HepG2 (cell line): ENCODE measurements around the gene ATRAID. TPM values are rescaled to one million over a fixed set of nuclear protein-coding genes. Genes with fewer than 3 reads are reported as not detected.

Experiments
- AKAP8 ChIP-seq: sonication (generic); formaldehyde crosslinking; IDR thresholded peaks from 2 replicates; pipeline ENCODE4 v1.5.1; 2020; ENCODE audit warnings: mild to moderate bottlenecking, missing genetic modification reagents
- NBN ChIP-seq: fragments of 450-650 bp; conservative IDR thresholded peaks from 2 replicates; pipeline ENCODE4 v1.6.1; 2017
- NCOA2 ChIP-seq: sonication (generic); formaldehyde crosslinking; IDR thresholded peaks from 2 replicates; pipeline ENCODE4 v1.8.0; 2022; ENCODE audit warnings: inconsistent platforms
- RARG ChIP-seq: sonication (generic); formaldehyde crosslinking; IDR thresholded peaks from 2 replicates; pipeline ENCODE4 v1.4.0; 2020; ENCODE audit warnings: low read depth, mild to moderate bottlenecking, missing genetic modification reagents
- SOX5 ChIP-seq: IDR thresholded peaks from 2 replicates; pipeline ENCODE4 v1.6.1; 2016; ENCODE audit warnings: borderline replicate concordance
- SPEN ChIP-seq: sonication (generic); formaldehyde crosslinking; IDR thresholded peaks from 2 replicates; pipeline ENCODE4 v1.5.1; 2020; ENCODE audit warnings: low read depth, mild to moderate bottlenecking, missing genetic modification reagents
- ZFP36L1 ChIP-seq: sonication (generic); formaldehyde crosslinking; IDR thresholded peaks from 2 replicates; pipeline ENCODE4 v1.8.0; 2022; ENCODE audit warnings: mild to moderate bottlenecking, missing genetic modification reagents, moderate library complexity
- ZNF430 ChIP-seq: sonication (generic); formaldehyde crosslinking; IDR thresholded peaks from 2 replicates; pipeline ENCODE4 v1.9.0; 2021; ENCODE audit warnings: mild to moderate bottlenecking, missing genetic modification reagents
- ZNF557 ChIP-seq: sonication (generic); formaldehyde crosslinking; IDR thresholded peaks from 2 replicates; pipeline ENCODE4 v1.4.0; 2020; ENCODE audit warnings: missing genetic modification reagents
- ZNF614 ChIP-seq: IDR thresholded peaks from 2 replicates; pipeline ENCODE4 v1.6.1; 2018; ENCODE audit warnings: missing biosample characterization, missing genetic modification reagents, inconsistent platforms, borderline replicate concordance
- ZNF710 ChIP-seq: sonication (generic); formaldehyde crosslinking; IDR thresholded peaks from 2 replicates; pipeline ENCODE4 v1.5.0; 2020; ENCODE audit warnings: mild to moderate bottlenecking, missing genetic modification reagents, borderline replicate concordance
- ZXDC ChIP-seq: sonication (generic); formaldehyde crosslinking; IDR thresholded peaks from 2 replicates; pipeline ENCODE4 v1.5.0; 2020; ENCODE audit warnings: mild to moderate bottlenecking, missing genetic modification reagents
- polyA plus RNA-seq, 8 experiments: library from polyadenylated mRNA; depleted of rRNA in 3 of 8; stranded (reverse) in 7 of 8; unstranded in 1 of 8; fragments of >200 nt; fragmentation: Illumina TruSeq in 4 of 8; extraction: Trizol in 4 of 8; gene quantifications; 2 replicates each; pipeline versions ENCODE4 v1.2.1 to v1.2.3, GENCODE V29; 2011 to 2016; ENCODE audit warnings: low read depth in 4 of 8, missing spikeins in 1 of 8, mixed read lengths in 1 of 8; ENCODE audit not compliant: insufficient read depth in 1 of 8
- total RNA-seq, 5 experiments: library from RNA; depleted of rRNA; stranded (reverse); fragments of >200 nt; fragmentation: Illumina TruSeq; extraction: Trizol; gene quantifications; 2 replicates each; pipeline ENCODE4 v1.2.3, GENCODE V29; 2016; ENCODE audit warnings: low read depth in 1 of 5
- TF ChIP-seq, protein P1 (sequence below): sonication (generic); formaldehyde crosslinking; IDR thresholded peaks from 2 replicates; pipeline ENCODE4 v1.4.0; 2020; ENCODE audit warnings: mild to moderate bottlenecking, missing genetic modification reagents
- TF ChIP-seq, protein P2 (sequence below): sonication (generic); formaldehyde crosslinking; IDR thresholded peaks from 2 replicates; pipeline ENCODE4 v1.9.0; 2022; ENCODE audit warnings: low read depth, missing genetic modification reagents
- TF ChIP-seq, protein P3 (sequence below): sonication (generic); formaldehyde crosslinking; IDR thresholded peaks from 2 replicates; pipeline ENCODE4 v1.4.0; 2020; ENCODE audit warnings: missing genetic modification reagents, borderline replicate concordance
- TF ChIP-seq, protein P4 (sequence below): sonication (generic); formaldehyde crosslinking; IDR thresholded peaks from 2 replicates; pipeline ENCODE4 v1.5.0; 2020; ENCODE audit warnings: mild to moderate bottlenecking, missing genetic modification reagents, borderline replicate concordance

Gene ATRAID
- total and polyA plus RNA-seq, 2 of the 13 experiments (the other 11 are each of a cell fraction or from before 2014, with no cell fraction given) = 207 to 382 TPM

GRCh38 chr2:27179344-27180000 lies 32.4 kb upstream of the ATRAID start (continued):
- TF ChIP-seq, protein P1, sequence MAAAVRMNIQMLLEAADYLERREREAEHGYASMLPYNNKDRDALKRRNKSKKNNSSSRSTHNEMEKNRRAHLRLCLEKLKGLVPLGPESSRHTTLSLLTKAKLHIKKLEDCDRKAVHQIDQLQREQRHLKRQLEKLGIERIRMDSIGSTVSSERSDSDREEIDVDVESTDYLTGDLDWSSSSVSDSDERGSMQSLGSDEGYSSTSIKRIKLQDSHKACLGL (CRISPR knock-in tag) = no peak
- TF ChIP-seq, protein P2, sequence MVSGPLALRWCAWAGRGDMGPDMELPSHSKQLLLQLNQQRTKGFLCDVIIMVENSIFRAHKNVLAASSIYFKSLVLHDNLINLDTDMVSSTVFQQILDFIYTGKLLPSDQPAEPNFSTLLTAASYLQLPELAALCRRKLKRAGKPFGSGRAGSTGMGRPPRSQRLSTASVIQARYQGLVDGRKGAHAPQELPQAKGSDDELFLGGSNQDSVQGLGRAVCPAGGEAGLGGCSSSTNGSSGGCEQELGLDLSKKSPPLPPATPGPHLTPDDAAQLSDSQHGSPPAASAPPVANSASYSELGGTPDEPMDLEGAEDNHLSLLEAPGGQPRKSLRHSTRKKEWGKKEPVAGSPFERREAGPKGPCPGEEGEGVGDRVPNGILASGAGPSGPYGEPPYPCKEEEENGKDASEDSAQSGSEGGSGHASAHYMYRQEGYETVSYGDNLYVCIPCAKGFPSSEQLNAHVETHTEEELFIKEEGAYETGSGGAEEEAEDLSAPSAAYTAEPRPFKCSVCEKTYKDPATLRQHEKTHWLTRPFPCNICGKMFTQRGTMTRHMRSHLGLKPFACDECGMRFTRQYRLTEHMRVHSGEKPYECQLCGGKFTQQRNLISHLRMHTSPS (CRISPR knock-in tag) = no peak
- TF ChIP-seq RARG (CRISPR knock-in tag) (no peak), SOX5 (peak; percentile 65; the same call in 1 of the 2 replicates), ZNF557 (CRISPR knock-in tag) (no peak), AKAP8 (CRISPR knock-in tag) (no peak), ZNF614 (CRISPR knock-in tag) (no peak), ZNF710 (no peak), SPEN (CRISPR knock-in tag) (peak; percentile 49; the same call in 1 of the 2 replicates), ZFP36L1 (CRISPR knock-in tag) (no peak), ZNF430 (CRISPR knock-in tag) (no peak), ZXDC (CRISPR knock-in tag) (no peak), NCOA2 (peak; percentile 64), NBN (no peak)
- TF ChIP-seq, protein P3, sequence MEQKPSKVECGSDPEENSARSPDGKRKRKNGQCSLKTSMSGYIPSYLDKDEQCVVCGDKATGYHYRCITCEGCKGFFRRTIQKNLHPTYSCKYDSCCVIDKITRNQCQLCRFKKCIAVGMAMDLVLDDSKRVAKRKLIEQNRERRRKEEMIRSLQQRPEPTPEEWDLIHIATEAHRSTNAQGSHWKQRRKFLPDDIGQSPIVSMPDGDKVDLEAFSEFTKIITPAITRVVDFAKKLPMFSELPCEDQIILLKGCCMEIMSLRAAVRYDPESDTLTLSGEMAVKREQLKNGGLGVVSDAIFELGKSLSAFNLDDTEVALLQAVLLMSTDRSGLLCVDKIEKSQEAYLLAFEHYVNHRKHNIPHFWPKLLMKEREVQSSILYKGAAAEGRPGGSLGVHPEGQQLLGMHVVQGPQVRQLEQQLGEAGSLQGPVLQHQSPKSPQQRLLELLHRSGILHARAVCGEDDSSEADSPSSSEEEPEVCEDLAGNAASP (CRISPR knock-in tag) = peak; percentile 88; the same call in 1 of the 2 replicates
- TF ChIP-seq, protein P4, sequence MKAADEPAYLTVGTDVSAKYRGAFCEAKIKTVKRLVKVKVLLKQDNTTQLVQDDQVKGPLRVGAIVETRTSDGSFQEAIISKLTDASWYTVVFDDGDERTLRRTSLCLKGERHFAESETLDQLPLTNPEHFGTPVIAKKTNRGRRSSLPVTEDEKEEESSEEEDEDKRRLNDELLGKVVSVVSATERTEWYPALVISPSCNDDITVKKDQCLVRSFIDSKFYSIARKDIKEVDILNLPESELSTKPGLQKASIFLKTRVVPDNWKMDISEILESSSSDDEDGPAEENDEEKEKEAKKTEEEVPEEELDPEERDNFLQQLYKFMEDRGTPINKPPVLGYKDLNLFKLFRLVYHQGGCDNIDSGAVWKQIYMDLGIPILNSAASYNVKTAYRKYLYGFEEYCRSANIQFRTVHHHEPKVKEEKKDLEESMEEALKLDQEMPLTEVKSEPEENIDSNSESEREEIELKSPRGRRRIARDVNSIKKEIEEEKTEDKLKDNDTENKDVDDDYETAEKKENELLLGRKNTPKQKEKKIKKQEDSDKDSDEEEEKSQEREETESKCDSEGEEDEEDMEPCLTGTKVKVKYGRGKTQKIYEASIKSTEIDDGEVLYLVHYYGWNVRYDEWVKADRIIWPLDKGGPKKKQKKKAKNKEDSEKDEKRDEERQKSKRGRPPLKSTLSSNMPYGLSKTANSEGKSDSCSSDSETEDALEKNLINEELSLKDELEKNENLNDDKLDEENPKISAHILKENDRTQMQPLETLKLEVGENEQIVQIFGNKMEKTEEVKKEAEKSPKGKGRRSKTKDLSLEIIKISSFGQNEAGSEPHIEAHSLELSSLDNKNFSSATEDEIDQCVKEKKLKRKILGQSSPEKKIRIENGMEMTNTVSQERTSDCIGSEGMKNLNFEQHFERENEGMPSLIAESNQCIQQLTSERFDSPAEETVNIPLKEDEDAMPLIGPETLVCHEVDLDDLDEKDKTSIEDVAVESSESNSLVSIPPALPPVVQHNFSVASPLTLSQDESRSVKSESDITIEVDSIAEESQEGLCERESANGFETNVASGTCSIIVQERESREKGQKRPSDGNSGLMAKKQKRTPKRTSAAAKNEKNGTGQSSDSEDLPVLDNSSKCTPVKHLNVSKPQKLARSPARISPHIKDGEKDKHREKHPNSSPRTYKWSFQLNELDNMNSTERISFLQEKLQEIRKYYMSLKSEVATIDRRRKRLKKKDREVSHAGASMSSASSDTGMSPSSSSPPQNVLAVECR = no peak
